Heart left ventricle (tissue), 16 donors: ENCODE measurements around the gene CYSTM1. TPM values are rescaled to one million over a fixed set of nuclear protein-coding genes. Genes with fewer than 3 reads are reported as not detected.
A peak's percentile ranks its signal among the peaks of the same experiment; 100 is the strongest.
"Not testable (repeated sequence)": the region's sequence is repeated elsewhere in the genome, so short reads cannot be mapped to it uniquely, and the experiment has no call there.

Experiments
- ATAC-seq, 4 donors: fragments of 200-7000 bp; cut with Tn5 transposase; one replicate each; pipeline ENCODE4 v1.9.1; 2020 to 2022; ENCODE audit warnings: moderate library complexity in 4 of 4, mild to moderate bottlenecking in 3 of 4, moderate number of reproducible peaks in 1 of 4
- DNase-seq, 5 donors: peaks; one replicate each; pipeline ENCODE4 v3.0.0-alpha.2; 2020
- H3K27ac ChIP-seq, 12 donors: fragments of 200-600 bp; sonication (generic) in 4 of 12; one replicate each; pipeline versions ENCODE4 v1.5.0 to v1.8.0; 2016 to 2022; ENCODE audit warnings: mild to moderate bottlenecking in 2 of 12
- H3K27me3 ChIP-seq, 9 donors: fragments of 200-600 bp; sonication (generic) in 2 of 9; one replicate each; pipeline versions ENCODE4 v1.5.1 to v1.8.0; 2016 to 2022; ENCODE audit warnings: mild to moderate bottlenecking in 3 of 9
- H3K36me3 ChIP-seq, 9 donors: fragments of 200-600 bp; sonication (generic) in 2 of 9; one replicate each; pipeline versions ENCODE4 v1.5.0 to v1.8.0; 2018 to 2022; ENCODE audit warnings: mild to moderate bottlenecking in 2 of 9
- H3K4me1 ChIP-seq, 12 donors: fragments of 200-600 bp; sonication (generic) in 4 of 12; one replicate each; pipeline versions ENCODE4 v1.5.0 to v1.8.0; 2016 to 2022; ENCODE audit warnings: mild to moderate bottlenecking in 3 of 12
- H3K4me3 ChIP-seq, 12 donors: fragments of 200-600 bp; sonication (generic) in 4 of 12; one replicate each; pipeline versions ENCODE4 v1.5.0 to v1.8.0; 2017 to 2022; ENCODE audit warnings: mild to moderate bottlenecking in 9 of 12, moderate library complexity in 4 of 12
- H3K9me3 ChIP-seq, 12 donors: fragments of 200-600 bp; sonication (generic) in 4 of 12; one replicate each; pipeline versions ENCODE4 v1.5.0 to v1.8.0; 2016 to 2022; ENCODE audit warnings: mild to moderate bottlenecking in 1 of 12
- CTCF ChIP-seq, 12 donors: fragments of 200-600 bp; sonication (generic) in 4 of 12; IDR thresholded peaks; one replicate each; pipeline versions ENCODE4 v1.5.0 to v1.8.0; 2018 to 2022; ENCODE audit warnings: antibody characterized with exemption in 12 of 12, mild to moderate bottlenecking in 5 of 12
- POLR2A ChIP-seq, 2 donors: fragments of 450-650 bp; IDR thresholded peaks; one replicate each; pipeline ENCODE4 v1.6.1; 2017; ENCODE audit warnings: antibody characterized with exemption in 2 of 2, mild to moderate bottlenecking in 2 of 2, moderate library complexity in 2 of 2
- WGBS, 4 donors: extraction: QIAGEN DNeasy Blood & Tissue Kit in 2 of 4; methylation state at CpG; one replicate each; pipeline versions ENCODE4 v1.1.5 to v1.1.7; 2013 to 2018; 5-methylcytosine and 5-hydroxymethylcytosine counted together
- intact Hi-C, 10 donors: fragments of 100-400 bp; cut with DNase I; formaldehyde crosslinking; loops; one replicate each; pipeline versions ENCODE4 v1.11.1 to v1.14.2; 2022
- polyA plus RNA-seq, 2 donors: library from polyadenylated mRNA; stranded (reverse); fragments of 200-250 nt; gene quantifications; one replicate each; pipeline ENCODE4 v1.2.3, GENCODE V29; 2013
- total RNA-seq, 9 donors: library from RNA; depleted of rRNA in 2 of 9; stranded (reverse); fragments of >200 nt in 2 of 9; fragmentation: NEBNext Ultra II Directional in 3 of 9; extraction: Animal tissue kit (Norgen Biotek cat#: 25700) in 3 of 9; gene quantifications; one replicate each; pipeline versions ENCODE4 v1.1.0 to v1.2.4, GENCODE V29; 2016 to 2023
- donor health status: ischemic (EF 13 %, LVEDD 7.1; RV severe dilation, severe dysfunction).
- donor health status: healthy with polysubstance abuse.
- donor health status: DM: no; HTN: yes; CAD: no.
- donor health status: DM: no; HTN: no; CAD: no.
- donor health status: ischemic (EF 25% LVEDD 6.9; RV normal size, moderate dysfunction).
- donor health status: ischemic (EF 25% LVEDD 5.7; RV mildly dilated, moderate dysfunction).
- donor health status: healthy.
- donor health status: DM: yes; HTN: yes; CAD: no.
- donor health status: ischemic (EF 35%, LVEDD 5.7; RV mildly dilated, moderate dysfunction).
- donor health status: nonischemic (EF 11% LVEDD 7.7; RV severe dilation, severe dysfunction).
- donor health status: DM: yes; HTN: yes; CAD: no.
- donor health status: PGD.
- donor health status: ischemic (EF 29% LVEDD 5.4; RV normal size, mild dysfunction).
- donor health status: nonischemic (EF 23%, LVEDD 6.1; RV moderate dilation, normal function).

The CYSTM1 gene
- total and polyA plus RNA-seq, 11 donors, result 58.1 to 238 (median 94.5) TPM

GRCh38 chr5:140192715-140193430 is 17.9 kb downstream of the CYSTM1 start:
- Histone ChIP-seq H3K27me3 (no peaks in the 10 kb centered on the region), H3K9me3 (no peaks in the 10 kb centered on the region), H3K4me3 (no peak overlapping the region), H3K36me3 (peaks cover 0 to 28% (median 5%) of the 10 kb centered on the region in 9 donors), H3K4me1 (peaks cover 3 to 58% (median 29%) of the 10 kb centered on the region in 12 donors), H3K27ac (peak overlapping the region in 1 of 12 donors; percentile 31)
- intact Hi-C loops, result no loop called here
- 93 to 96% (median 95%) methylated on average over 5 of the region's 5 CpGs for WGBS, 4 donors
- ATAC-seq (no peak), DNase-seq (no peak)
- no peak for TF ChIP-seq CTCF (IDR thresholded peaks at IDR 0.05)
- TF ChIP-seq POLR2A (IDR thresholded peaks at IDR 0.05), result no peak

GRCh38 chr5:140194662-140195061 is 19.7 kb downstream of the CYSTM1 start:
- no peaks in the 10 kb centered on the region for H3K27me3 ChIP-seq
- no peak overlapping the region for H3K27ac ChIP-seq
- intact Hi-C loops, result no loop called here
- H3K36me3 ChIP-seq, result peaks cover 0 to 35% (median 5%) of the 10 kb centered on the region in 9 donors
- WGBS, 4 donors, result 32 to 59% (median 51%) methylated on average over 2 of the region's 2 CpGs
- DNase-seq (no peak), ATAC-seq (no peak)
- TF ChIP-seq CTCF (IDR thresholded peaks at IDR 0.05) (no peak), POLR2A (IDR thresholded peaks at IDR 0.05) (no peak)
- H3K4me1 ChIP-seq, result peaks cover 3 to 52% (median 28%) of the 10 kb centered on the region in 12 donors
- no peak overlapping the region for H3K4me3 ChIP-seq
- no peaks in the 10 kb centered on the region for H3K9me3 ChIP-seq

GRCh38 chr5:140196115-140196814 is 21.3 kb downstream of the CYSTM1 start:
- H3K4me1 ChIP-seq, result peaks cover 0 to 36% (median 15%) of the 10 kb centered on the region in 12 donors
- intact Hi-C loops, result no loop called here
- no peak overlapping the region for H3K4me3 ChIP-seq
- no peak overlapping the region for H3K27ac ChIP-seq
- no peaks in the 10 kb centered on the region for H3K9me3 ChIP-seq
- DNase-seq (no peak), ATAC-seq (no peak)
- no peaks in the 10 kb centered on the region for H3K27me3 ChIP-seq
- 37 to 55% (median 40%) methylated on average over 2 of the region's 2 CpGs for WGBS, 4 donors
- no peak for TF ChIP-seq CTCF (IDR thresholded peaks at IDR 0.05)
- TF ChIP-seq POLR2A (IDR thresholded peaks at IDR 0.05), result no peak
- H3K36me3 ChIP-seq, result peaks cover 0 to 35% (median 5%) of the 10 kb centered on the region in 9 donors

GRCh38 chr5:140197023-140197422 is 22.0 kb downstream of the CYSTM1 start:
- no peaks in the 10 kb centered on the region for H3K9me3 ChIP-seq
- H3K4me1 ChIP-seq, result peaks cover 0 to 30% (median 8%) of the 10 kb centered on the region in 12 donors
- TF ChIP-seq POLR2A (IDR thresholded peaks at IDR 0.05), result no peak
- TF ChIP-seq CTCF (IDR thresholded peaks at IDR 0.05), result no peak
- H3K36me3 ChIP-seq, result peaks cover 0 to 35% (median 5%) of the 10 kb centered on the region in 9 donors
- no peak overlapping the region for H3K4me3 ChIP-seq
- ATAC-seq, result no peak
- no peak overlapping the region for H3K27ac ChIP-seq
- no peaks in the 10 kb centered on the region for H3K27me3 ChIP-seq
- DNase-seq, result no peak
- WGBS, 4 donors, result 95 to 100% (median 96%) methylated on average over 2 of the region's 2 CpGs
- intact Hi-C loops, result no loop called here

GRCh38 chr5:140198915-140199314 is 23.9 kb downstream of the CYSTM1 start:
- H3K27me3 ChIP-seq, DNase-seq, ATAC-seq, intact Hi-C loops, H3K9me3 ChIP-seq, H3K4me3 ChIP-seq, H3K27ac ChIP-seq: not testable (repeated sequence)
- Histone ChIP-seq H3K4me1 (peaks cover 0 to 27% (median 12%) of the 10 kb centered on the region in 12 donors), H3K36me3 (peaks cover 0 to 35% (median 5%) of the 10 kb centered on the region in 9 donors)
- WGBS, 4 donors, result 94 to 97% (median 95%) methylated on average over 1 of the region's 1 CpG
